ENCODE measurements around the gene ZNF226. TPM values are rescaled to one million over a fixed set of nuclear protein-coding genes. Genes with fewer than 3 reads are reported as not detected.
A peak's percentile ranks its signal among the peaks of the same experiment; 100 is the strongest.

The ZNF226 gene
- polyA plus RNA-seq, 3 donors = 9.3 to 16.6 (median 16.3) TPM

GRCh38 chr19:44131955-44132354 lies 32.9 kb upstream of the ZNF226 start:
- H3K27me3 Mint-ChIP-seq (ENCODE audit: low read depth in 3 of 3) = peaks cover 0 to 4% (median 0%) of the 10 kb centered on the region in 3 donors
- peaks cover 27 to 55% of the 10 kb centered on the region in 2 donors for H3K36me3 ChIP-seq (replicated peaks in 1 of 2; ENCODE audit: control insufficient read depth in 1 of 2, insufficient read depth in 2 of 2, low read length in 2 of 2)
- no peak overlapping the region for H3K4me2 ChIP-seq (replicated peaks; ENCODE audit: extremely low read depth, low read length, poor library complexity, severe bottlenecking)
- TF ChIP-seq, protein P1, sequence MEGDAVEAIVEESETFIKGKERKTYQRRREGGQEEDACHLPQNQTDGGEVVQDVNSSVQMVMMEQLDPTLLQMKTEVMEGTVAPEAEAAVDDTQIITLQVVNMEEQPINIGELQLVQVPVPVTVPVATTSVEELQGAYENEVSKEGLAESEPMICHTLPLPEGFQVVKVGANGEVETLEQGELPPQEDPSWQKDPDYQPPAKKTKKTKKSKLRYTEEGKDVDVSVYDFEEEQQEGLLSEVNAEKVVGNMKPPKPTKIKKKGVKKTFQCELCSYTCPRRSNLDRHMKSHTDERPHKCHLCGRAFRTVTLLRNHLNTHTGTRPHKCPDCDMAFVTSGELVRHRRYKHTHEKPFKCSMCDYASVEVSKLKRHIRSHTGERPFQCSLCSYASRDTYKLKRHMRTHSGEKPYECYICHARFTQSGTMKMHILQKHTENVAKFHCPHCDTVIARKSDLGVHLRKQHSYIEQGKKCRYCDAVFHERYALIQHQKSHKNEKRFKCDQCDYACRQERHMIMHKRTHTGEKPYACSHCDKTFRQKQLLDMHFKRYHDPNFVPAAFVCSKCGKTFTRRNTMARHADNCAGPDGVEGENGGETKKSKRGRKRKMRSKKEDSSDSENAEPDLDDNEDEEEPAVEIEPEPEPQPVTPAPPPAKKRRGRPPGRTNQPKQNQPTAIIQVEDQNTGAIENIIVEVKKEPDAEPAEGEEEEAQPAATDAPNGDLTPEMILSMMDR (IDR thresholded peaks at IDR 0.05) = no peak
- H3K4me3 ChIP-seq (replicated peaks in 1 of 3; ENCODE audit: low read depth in 2 of 3, low read length in 3 of 3) = peak overlapping the region in 1 of 3 experiments; percentile 12
- H2AFZ ChIP-seq (ENCODE audit: insufficient read depth, low read depth, low read length, poor library complexity, severe bottlenecking) = no peak overlapping the region
- peaks cover 21 to 55% (median 45%) of the 10 kb centered on the region in 7 donors for H3K9me3 Mint-ChIP-seq
- no peaks in the 10 kb centered on the region for H3K4me1 Mint-ChIP-seq
- no peak overlapping the region for H3K4me3 Mint-ChIP-seq
- peaks cover 34 to 95% of the 10 kb centered on the region in 2 donors for H3K9me3 ChIP-seq (replicated peaks in 1 of 2; ENCODE audit: control insufficient read depth in 1 of 2, insufficient read depth in 1 of 2, low read length in 2 of 2)
- H3K27me3 ChIP-seq (ENCODE audit: control insufficient read depth in 2 of 2, insufficient read depth in 2 of 2, low read length in 2 of 2) = no peaks in the 10 kb centered on the region
- H3K4me1 ChIP-seq (ENCODE audit: control insufficient read depth in 1 of 2, insufficient read depth in 2 of 2, low read length in 2 of 2) = no peaks in the 10 kb centered on the region
- DNase-seq = no peak
- H3K27ac ChIP-seq (ENCODE audit: low read depth in 1 of 2, low read length in 2 of 2) = no peak overlapping the region
- H4K20me1 ChIP-seq (ENCODE audit: insufficient read depth, low read length) = no peaks in the 10 kb centered on the region
- no peak overlapping the region for H3K9ac ChIP-seq (ENCODE audit: insufficient read depth, low read length, poor library complexity, severe bottlenecking)
- no peak overlapping the region for H3K27ac Mint-ChIP-seq
- no peaks in the 10 kb centered on the region for H3K79me2 ChIP-seq (ENCODE audit: insufficient read depth, low read length)
- intact Hi-C loops (cut with micrococcal nuclease) = no loop called here
- peaks cover 27 to 34% of the 10 kb centered on the region in 2 donors for H3K36me3 Mint-ChIP-seq
- WGBS (ENCODE audit: insufficient coverage) = no CpG with 5 or more reads among the region's 5 CpGs

DNA sequence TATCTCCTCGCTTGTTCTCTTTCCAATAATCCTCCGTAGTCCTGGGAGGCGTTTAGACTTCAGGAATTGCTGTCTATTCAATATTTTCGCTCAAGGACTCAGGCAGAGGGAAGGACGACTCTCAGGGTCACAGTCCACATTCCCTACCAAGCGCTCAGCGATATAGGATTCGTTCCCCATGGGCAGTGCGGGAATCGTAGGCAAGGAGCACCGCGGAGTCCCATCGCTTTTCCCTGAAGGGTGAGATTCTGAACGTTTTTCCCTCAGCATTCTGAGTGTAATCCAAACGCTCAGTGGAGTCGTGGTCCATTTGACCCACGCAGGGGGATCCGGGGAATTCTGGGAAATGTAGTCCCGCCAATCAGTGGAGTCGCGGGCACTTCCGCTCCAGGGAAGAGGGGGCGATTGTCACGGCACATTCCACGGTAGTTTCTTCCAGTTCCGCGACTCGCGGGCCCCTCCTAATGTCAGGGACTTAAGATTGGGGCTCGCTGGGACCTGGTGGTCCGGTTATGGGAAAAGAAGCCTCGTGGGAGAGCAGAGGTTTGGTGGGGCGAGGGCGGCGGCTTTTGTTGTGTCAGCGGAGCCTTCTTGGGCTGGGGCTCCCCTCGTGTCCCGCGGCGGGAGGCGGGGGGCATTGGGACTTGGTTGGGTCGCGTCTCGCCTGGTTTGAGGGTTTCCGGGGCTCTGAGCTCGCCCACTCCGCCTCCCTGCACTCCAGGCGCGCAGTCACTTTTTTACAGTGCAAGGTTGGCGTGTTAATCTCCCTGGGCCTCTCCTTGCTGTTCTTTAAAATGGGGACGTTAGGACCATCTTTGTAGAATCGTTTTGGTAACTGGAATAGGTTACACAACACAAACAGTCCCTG lies 23.5 kb upstream of the ZNF226 start, which contains the start of gene ZNF234:
Gene ZNF234, plus strand, starts transcription at position 364 of the 868 bp plus-strand sequence. CDS start 3,079 bp downstream, outside the sequence.
- peaks cover 0 to 15% (median 11%) of the 10 kb centered on the region in 7 donors for H3K9me3 Mint-ChIP-seq
- peak within 1 kb of the TSS; percentile 98 for H2AFZ ChIP-seq (ENCODE audit: insufficient read depth, low read depth, low read length, poor library complexity, severe bottlenecking)
- peak within 1 kb of the TSS; percentile 77 for H3K9ac ChIP-seq (ENCODE audit: insufficient read depth, low read length, poor library complexity, severe bottlenecking)
- H3K27me3 ChIP-seq (ENCODE audit: control insufficient read depth in 2 of 2, insufficient read depth in 2 of 2, low read length in 2 of 2) = no peaks in the 10 kb centered on the region
- peak within 1 kb of the TSS; percentile 86 for H3K4me2 ChIP-seq (replicated peaks; ENCODE audit: extremely low read depth, low read length, poor library complexity, severe bottlenecking)
- peak; percentile 41 to 69 (median 63) for DNase-seq
- H3K36me3 ChIP-seq (replicated peaks in 1 of 2; ENCODE audit: control insufficient read depth in 1 of 2, insufficient read depth in 2 of 2, low read length in 2 of 2) = peaks cover 11 to 26% of the 10 kb centered on the region in 2 donors
- H3K36me3 Mint-ChIP-seq = peaks cover 23 to 25% of the 10 kb centered on the region in 2 donors
- peaks cover 17% of the 10 kb centered on the region for H3K4me1 Mint-ChIP-seq
- H3K4me3 ChIP-seq (replicated peaks in 1 of 3; ENCODE audit: low read depth in 2 of 3, low read length in 3 of 3) = peak within 1 kb of the TSS; percentile 71 to 97 (median 81)
- no peaks in the 10 kb centered on the region for H4K20me1 ChIP-seq (ENCODE audit: insufficient read depth, low read length)
- under 1% methylated on average over 43 of the region's 52 CpGs for WGBS (ENCODE audit: insufficient coverage)
- peaks cover 0 to 4% (median 2%) of the 10 kb centered on the region in 3 donors for H3K27me3 Mint-ChIP-seq (ENCODE audit: low read depth in 3 of 3)
- TF ChIP-seq, protein P1 (IDR thresholded peaks at IDR 0.05) = no peak
- peaks cover 5% of the 10 kb centered on the region for H3K79me2 ChIP-seq (ENCODE audit: insufficient read depth, low read length)
- H3K27ac ChIP-seq (ENCODE audit: low read depth in 1 of 2, low read length in 2 of 2) = peak within 1 kb of the TSS in 1 of 2 donors; percentile 67
- H3K4me1 ChIP-seq (ENCODE audit: control insufficient read depth in 1 of 2, insufficient read depth in 2 of 2, low read length in 2 of 2) = peaks cover 13 to 17% of the 10 kb centered on the region in 2 donors
- peaks cover 0 to 2% of the 10 kb centered on the region in 2 donors for H3K9me3 ChIP-seq (replicated peaks in 1 of 2; ENCODE audit: control insufficient read depth in 1 of 2, insufficient read depth in 1 of 2, low read length in 2 of 2)
- H3K27ac Mint-ChIP-seq = peak within 1 kb of the TSS; percentile 63 to 93 (median 90)
- H3K4me3 Mint-ChIP-seq = peak within 1 kb of the TSS; percentile 98 to 99
- intact Hi-C loops (cut with micrococcal nuclease) = loop anchor here in 1 of 2 donors (2.0 kb wide), 1 partner anchor 29 kb away; the partner anchor contains the start of gene ZNF225
